HG03558 (cell line): Measurements from ENCODE around the gene OBSL1.

Source experiments
- ATAC-seq: cut with Tn5 transposase; IDR thresholded peaks from one replicate; pipeline ENCODE4 v1.9.1; 2021; ENCODE audit warnings: moderate number of reproducible peaks; ENCODE audit not compliant: unreplicated experiment; ENCODE audit errors: extremely low read depth

The OBSL1 gene

GRCh38 chr2:219567791-219568361, 3.5 kb downstream of the OBSL1 start:
- no peak for ATAC-seq

DNA sequence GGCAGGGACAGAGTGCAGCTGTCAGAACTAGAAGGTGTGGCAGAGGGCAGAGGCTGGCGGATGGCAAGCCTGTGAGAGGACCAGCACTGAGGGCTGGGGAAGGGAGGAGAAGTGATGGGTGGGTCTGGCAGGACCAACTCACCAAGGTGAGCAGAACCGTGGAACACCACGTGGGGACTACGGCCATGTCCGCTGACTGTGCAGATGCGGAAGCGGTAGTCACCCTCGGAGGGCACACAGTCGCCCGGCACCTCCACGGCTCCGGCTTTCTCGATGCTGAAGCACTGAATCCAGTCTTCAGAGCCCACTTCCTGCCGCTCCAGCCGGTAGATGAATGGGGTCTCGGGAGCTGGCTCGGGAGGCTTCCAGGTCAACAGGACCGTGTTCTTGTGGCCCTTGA, 4.2 kb downstream of the OBSL1 start:
- no peak for ATAC-seq

- ATAC-seq: no peak
Measured at GRCh38 chr2:219566640-219567039, 4.7 kb downstream of the OBSL1 start.

- no peak for ATAC-seq
Measured at GRCh38 chr2:219565130-219566080, 5.9 kb downstream of the OBSL1 start.

GRCh38 chr2:219563271-219563928, 7.9 kb downstream of the OBSL1 start:
- no peak for ATAC-seq

GRCh38 chr2:219562049-219563020, 9.0 kb downstream of the OBSL1 start:
- no peak for ATAC-seq

DNA sequence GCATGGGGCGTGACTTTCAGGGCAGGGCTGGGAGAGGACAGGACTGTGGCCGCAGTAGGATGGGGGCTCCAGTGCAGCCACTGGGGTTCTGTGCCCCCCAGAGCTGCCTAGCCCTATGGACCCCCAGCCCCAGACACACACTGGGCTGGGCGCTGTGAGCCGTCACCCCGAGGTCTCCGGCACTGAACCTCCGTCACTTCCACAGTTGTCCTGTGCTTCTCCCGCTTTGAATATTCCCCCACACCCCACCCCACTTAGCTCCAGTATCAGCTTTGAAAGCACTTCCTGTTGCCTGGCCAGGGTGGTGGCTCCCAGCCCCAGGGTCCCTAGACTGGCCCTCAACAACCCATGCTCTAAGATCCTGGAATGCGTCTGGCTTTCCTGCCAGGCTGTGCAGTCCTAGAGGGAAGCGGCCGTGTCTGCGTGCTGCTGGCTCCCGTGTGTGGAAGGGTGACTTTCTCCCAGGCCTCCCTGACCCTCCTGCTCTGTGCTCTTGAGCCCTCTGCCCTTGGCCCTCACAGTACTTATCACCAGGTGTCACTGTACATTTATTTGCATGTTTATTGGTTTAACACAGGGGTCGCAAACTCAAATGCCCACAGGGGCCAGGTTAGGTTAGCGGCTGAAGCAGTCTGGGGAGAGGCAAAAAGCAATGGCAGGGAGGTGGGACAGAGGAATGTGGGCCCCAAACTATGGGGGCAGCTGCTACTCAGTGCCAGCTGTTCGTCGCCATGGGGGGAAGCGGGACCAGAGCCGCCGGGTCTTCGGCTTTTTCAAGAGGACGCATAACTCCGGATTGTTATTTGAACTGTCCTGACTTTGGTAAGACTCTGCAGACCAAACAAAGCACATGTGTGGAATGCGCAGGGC, 9.9 kb downstream of the OBSL1 start:
- no peak for ATAC-seq

GRCh38 chr2:219560893-219561178, 10.5 kb downstream of the OBSL1 start:
- ATAC-seq: no peak

DNA sequence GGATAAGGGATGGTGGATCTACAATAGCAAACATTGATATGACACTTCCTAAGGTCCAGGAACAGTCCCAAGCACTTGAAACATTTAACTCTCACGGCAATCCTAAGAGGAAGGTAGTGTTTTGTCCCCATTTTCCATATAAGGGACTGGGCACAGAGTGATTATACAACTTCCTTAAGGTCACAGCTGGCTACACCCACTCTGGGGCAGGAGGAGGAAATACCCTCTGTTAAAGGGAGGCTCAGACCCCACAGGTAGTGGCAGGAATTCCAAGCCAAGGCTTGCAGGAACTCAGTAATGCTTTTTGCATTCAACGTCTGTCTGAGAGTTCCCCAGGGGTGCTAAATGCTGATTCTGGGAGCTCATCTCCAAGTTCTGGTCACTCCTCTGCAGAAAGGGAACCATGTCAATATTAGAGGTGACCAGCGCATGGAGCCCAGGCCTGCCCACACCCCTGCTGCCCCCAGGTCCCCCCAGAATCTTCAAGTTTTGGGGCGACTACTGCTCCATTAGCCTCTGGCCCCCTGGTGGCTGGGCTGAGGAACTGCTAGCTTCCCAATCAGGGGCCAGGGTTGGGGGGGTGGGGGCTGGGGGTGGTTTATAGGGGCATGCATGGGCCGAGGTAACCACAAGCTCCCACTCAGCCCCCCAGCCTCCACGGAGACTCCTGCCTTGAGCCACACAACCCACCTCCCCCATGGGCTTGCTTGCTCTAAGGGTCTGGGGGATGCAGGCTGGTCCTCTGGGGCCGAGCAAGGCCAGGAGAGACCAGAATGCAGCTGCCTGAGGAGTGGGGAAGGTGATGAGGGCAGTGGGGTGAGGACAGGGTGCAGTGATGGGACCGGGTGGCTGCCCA, 11.1 kb downstream of the OBSL1 start:
- no peak for ATAC-seq

DNA sequence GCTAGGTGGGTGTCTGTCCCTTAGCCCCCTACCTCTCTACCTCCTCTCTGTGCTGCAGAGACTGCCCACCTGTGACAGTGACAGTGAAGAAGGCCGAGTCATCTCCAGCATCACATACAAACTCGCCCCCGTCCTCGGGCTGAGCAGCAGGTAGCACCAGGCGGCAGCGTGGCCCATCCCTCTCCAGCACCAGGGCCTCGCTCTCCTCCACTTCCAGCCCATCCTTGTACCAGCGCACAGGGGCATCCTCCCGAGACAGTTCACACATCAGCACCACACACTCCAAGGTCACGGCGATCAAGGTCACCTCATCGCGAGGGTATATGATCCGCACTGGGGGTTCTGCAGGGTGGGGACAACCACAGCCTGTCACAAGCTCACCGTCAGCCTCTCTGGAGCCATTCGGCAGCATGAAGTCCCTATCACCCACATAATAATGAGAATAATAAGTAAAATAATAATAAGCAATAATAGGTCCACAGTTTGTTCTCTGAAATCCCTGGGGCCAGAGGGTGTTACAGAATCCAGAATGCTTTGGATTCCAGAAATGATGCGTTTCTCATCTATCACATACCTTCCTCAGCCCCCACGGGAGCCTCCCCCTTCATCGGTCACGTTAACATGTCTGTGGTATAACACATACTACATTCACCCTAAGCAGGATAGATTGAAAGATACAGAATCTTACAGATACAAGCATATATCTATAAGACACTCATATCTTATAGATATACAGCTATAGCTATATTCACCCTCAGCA, 12.0 kb downstream of the OBSL1 start:
- ATAC-seq: no peak

DNA sequence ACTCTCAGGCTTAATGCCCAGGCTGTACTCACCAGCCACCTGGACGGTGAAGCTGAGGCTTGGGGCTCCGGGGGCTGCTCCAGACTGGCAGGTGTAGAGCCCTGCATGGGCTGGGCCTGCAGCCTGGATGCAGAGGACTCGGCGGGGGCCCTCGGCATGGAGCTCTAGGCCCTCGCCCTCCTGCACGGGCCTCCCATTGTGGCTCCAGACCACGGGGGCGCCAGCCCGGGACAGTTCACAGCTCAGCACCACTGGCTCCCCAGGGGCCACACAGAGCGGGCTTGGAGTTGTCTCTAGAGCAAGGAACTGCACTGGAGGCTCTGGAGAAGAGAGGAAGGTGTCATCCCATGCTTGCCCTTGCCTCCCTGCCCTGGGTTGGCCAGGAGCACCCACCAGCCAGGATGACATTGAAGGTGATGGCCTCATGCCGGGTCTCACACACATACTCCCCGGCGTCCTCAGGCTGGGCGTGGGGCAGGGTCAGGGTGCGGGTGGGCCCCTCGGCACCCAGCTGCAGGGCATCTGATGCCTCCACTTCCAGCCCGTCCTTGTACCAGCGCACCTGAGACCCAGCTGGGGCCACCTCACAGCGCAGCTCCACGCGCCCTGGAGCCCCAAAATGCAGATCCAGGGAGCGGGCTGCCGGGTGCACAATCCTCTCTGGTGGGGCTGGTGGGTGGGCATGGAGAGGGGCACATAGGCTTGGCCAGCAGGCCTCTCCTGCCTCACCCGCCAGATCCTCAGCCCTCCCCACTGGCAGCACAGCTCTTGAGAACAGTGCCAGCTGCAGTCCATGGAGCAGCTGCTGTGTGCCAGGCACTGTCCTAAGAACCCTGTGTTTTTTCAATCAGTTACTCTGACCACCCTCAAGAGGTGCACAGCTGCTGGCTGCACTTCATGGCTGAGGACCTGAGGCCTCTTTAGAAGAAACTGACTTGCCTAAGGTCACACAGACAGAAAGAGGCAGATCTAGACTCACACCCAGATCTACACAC, 13.3 kb downstream of the OBSL1 start:
- no peak for ATAC-seq

DNA sequence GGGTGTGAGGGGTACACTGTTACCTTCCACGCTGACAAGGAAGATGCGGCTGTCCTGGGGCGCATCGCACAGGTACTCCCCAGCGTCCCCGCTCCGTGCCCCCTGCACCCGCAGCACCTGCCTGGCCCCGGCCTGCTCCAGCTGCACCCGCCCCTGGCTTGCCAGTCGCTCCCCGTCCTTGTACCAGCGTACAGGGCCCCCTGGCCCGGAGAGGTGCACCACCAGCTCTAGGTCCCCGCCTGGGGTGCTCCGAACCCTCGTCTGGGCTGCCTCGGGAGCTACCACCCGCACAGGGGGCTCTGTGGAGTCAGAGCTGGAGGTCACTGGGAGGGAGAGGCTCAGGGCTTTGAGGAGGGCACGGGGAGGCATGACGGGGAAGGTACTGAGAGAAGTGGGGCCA, 14.0 kb downstream of the OBSL1 start:
- ATAC-seq: no peak

DNA sequence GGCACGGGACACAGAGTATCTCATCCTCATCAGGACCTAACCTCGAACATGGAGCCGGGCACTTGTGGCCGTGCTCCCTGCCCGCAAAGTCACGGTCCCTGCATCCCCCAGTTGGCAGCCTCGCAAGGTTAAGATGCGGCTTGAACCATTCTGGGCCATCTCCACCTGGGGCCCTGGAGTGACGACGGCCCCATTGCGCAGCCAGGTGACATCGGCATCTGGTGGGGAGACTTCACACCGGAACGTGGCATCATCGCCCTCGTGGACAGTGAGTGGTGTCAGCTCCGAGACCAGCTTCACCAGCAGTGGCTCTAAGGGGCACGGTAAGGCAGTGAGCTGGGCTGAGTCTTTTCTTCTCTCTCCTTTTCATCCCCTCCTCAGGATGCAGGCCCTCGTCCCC, 14.9 kb downstream of the OBSL1 start:
- ATAC-seq: no peak

DNA sequence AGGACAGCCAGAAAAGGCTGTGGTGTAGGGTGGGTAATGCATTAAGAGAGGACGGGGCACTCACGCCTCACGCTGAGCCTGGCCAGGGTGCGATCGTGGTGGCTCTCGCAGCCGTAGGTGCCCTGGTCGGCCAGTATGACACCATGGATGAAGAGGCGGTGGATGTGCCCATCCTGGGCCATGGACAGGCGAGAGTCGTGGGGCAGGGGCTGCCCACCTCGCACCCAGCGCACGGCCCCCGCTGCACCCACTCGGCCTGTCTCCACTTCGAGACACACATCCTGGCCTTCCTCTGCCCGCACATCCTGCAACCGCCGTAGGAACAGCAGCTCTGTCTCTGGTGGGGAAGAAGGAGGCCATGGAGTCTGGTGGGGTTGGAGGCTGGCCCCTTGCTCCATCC, 15.4 kb downstream of the OBSL1 start:
- ATAC-seq: no peak

DNA sequence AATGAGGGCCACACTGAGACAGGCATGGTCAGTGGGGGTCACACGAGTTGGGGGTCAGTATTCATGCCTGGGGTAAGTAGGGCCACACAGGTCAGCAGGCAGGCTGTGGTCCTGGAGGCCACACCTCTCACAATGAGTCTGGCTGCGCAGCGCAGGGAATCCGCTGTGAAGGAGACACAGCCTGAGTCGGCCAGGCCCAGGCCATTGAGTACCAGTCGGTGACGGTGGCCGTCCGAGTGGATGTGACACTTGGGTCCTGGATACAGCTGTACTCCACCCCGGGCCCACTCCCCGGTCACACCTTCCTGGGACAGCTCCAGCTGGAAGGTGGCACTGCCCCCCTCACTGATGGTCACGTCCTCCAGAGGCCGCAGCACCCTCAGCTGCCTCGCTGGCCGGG, 17.0 kb downstream of the OBSL1 start:
- ATAC-seq: no peak

DNA sequence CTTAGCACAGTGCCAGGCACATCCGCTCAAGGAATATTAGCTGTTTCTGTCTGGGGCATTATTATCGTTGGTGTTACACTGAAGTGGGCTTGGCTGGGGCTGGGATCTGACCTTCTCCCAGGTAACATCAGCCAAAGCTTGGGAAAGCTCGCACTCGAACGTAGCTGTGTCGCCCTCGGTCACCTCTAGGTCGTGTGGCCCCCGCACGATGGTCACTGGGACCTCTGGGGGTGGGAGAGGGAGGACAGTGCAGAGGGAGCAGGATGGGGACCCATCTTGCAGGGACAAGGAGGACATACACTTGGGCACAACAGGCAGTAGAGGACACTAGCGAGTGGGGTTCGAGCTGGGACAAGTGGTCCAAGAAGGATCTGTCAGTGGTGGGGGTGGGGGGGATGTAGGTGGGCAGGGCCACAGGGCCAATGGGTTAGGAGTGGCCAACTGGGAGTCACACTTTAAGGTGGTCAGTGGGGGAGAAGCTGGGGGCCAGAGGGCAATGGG, 17.8 kb downstream of the OBSL1 start:
- no peak for ATAC-seq

DNA sequence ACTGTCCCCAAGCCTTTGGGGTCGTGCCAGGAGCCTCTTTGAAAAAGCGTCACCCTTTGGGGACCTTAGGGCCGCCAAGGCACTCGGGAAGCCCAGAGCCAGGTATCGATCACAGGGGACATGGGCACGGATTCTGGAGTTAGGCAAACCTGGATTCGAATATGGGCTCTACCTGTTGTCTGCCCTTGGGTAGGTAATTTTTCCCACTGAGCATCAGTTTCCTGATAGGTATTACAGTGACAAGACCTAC, 18.2 kb downstream of the OBSL1 start:
- no peak for ATAC-seq
